Hematopoietic multipotent progenitor cell treated with erythropoietin and hydrocortisone succinate and interleukin-3 and kit ligand, for 17 days (in vitro differentiated cells): ENCODE results near the gene SLC35E4.
"Not testable (repeated sequence)": the region's sequence is repeated elsewhere in the genome, so short reads cannot be mapped to it uniquely, and the experiment has no call there.

Source experiments
- DNase-seq: peaks from one replicate; pipeline ENCODE4 v3.0.0-alpha.2; 2015; ENCODE audit warnings: low spot score

SLC35E4 gene

DNA sequence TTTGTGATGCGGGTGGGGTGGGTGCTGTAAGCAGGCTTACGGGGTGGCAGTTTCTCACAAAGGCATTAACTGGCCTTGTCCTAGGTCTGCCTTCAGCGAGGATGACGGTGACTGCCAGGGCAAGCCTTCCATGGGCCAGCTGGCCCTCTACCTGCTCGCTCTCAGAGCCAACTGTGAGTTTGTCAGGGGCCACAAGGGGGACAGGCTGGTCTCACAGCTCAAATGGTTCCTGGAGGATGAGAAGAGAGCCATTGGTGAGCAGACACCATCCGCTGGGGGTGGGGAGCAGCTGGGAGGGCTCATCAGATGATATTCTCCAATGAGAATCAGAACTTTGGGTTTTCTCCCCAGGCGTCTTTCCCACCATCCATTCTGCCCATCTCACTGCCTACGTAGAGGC, 22.8 kb upstream of the SLC35E4 start:
- DNase-seq: no peak

DNA sequence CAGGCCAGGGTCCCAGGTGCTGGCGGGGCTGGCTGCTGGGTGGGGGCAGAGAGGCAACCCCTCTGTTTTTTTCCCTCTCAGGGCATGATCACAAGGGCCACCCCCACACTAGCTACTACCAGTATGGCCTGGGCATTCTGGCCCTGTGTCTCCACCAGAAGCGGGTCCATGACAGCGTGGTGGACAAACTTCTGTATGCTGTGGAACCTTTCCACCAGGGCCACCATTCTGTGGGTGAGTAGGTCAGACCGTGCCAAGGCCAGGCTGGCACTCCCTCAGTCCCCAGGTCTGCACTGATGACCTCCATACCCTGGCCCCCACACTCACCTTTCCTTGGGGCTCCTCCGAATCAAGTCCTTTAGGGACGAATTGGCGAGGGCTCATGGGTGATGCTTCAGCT, 21.3 kb upstream of the SLC35E4 start:
- no peak for DNase-seq

DNA sequence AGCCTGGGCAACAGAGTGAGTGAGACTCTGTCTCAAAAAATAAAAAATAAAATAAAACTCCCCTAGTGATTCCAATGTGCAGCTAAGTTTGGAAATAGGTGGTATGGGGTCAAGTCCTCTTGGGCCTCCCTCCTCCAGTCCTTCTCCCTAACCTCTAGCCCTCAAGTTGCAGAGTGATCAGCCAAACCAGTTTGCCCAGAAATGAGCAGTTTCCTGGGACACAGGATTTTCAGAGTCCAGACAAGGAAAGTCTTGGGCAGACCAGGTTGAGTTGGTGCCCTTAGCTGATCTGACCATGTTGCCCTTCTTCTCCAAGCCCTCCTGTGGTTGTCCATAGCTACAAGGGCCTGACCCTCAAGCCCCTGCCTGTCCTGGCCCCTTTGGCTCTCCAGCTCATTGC, 20.7 kb upstream of the SLC35E4 start:
- DNase-seq: no peak

DNA sequence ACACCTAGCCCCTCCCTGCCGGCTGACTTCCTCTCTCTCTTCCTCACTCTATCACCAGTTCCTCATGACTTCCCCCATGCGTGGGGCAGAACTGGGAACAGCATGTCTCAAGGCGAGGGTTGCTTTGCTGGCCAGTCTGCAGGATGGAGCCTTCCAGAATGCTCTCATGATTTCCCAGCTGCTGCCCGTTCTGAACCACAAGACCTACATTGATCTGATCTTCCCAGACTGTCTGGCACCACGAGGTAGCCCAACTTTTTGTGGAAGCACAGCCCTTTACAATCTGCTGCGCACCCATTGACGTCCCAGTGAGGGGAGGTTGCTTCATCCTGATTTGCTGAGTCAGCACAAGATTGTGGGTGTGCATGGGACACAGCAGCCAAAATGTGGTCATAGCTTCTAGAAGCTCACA, 20.0 kb upstream of the SLC35E4 start:
- no peak for DNase-seq

DNA sequence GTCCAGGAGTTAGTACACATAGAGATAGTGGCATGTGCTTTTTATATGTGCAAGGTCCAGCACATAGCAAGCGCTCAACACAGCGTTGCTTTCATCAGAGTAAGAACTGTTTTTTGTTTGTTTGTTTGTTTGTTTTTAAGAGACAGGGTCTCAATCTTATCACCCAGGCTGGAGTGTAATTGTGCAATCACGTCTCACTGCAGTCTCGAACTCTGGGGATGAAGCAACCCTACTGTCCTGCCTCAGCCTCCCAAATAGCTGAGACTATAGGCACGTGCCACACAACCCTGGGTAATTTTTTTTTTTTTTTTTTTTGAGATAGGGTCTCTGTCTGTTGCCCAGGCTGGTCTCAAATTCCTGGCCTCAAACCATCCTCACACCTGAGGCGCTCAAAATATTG, 17.8 kb upstream of the SLC35E4 start:
- no peak for DNase-seq

DNA sequence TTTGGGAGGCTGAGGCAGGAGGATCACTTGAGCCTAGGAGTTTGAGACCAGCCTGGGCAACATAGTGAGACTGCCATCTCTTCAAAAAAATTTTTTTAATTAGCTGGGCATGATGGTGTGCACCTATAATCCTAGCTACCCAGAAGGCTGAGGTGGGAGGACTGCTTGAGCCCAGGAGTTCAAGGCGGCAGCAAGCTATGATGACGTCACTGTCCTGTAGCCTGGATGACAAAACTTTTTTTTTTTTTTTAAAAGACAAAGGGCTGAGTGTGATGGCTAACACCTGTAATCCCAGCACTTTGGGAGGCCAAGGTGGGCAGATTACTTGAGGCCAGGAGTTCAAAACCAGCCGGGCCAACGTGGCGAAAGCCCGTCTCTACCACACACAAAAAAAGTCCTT, 15.7 kb upstream of the SLC35E4 start:
- not testable (repeated sequence) for DNase-seq

DNA sequence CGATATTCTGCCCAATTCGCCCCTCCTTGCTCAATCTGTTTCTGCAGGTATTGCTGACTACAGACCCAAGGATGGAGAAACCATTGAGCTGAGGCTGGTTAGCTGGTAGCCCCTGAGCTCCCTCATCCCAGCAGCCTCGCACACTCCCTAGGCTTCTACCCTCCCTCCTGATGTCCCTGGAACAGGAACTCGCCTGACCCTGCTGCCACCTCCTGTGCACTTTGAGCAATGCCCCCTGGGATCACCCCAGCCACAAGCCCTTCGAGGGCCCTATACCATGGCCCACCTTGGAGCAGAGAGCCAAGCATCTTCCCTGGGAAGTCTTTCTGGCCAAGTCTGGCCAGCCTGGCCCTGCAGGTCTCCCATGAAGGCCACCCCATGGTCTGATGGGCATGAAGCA, 9.2 kb upstream of the SLC35E4 start:
- DNase-seq: no peak

DNA sequence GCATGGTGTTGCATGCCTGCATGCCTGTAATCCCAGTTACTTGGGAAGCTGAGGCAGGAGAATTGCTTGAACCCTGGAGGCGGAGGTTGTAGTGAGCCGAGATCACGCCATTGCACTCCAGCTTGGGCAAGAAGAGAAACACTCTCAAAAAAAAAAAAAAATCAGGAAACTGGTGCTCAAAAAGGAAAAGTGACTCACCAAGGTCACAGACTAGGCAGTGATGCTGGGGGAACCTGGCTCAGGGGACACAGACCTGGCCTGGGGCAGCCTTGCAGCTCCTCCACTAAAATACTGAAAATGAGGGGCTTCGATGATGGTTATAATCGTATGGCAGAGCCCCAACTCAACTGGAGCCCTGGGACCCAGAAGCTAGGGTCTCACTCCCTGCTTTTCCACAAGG, 8.1 kb upstream of the SLC35E4 start:
- no peak for DNase-seq

DNA sequence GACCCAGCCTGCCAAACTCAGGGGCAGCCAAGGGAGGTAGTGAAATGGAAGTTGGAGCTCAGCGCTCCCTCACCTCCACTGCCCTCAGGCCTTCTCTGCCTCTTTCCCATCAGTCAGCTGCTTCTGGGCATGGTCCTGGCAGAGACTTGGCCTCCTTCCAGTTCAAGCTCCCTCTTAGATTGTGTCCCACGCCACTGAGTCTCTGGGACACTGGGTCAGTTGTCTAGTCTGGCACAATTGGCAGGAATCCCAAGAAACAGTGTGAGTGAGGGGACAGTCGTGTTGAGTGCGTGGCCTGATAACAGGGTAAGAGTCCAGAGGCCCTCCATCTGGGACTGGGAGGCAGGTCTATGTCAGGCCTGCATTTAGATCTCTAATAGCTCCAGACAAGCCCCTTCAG, 7.1 kb upstream of the SLC35E4 start:
- no peak for DNase-seq

DNA sequence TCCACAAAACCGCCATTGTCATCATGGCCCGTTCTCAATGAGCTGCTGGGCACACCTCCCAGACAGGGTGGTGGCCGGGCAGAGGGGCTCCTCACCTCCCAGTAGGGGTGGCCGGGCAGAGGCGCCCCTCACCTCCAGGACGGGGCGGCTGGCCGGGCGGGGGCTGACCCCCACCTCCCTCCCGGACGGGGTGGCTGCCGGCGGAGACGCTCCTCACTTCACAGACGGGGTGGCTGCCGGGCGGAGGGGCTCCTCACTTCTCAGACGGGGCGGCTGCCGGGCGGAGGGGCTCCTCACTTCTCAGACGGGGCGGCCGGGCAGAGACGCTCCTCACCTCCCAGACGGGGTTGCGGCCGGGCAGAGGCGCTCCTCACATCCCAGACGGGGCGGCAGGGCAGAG, 4.1 kb upstream of the SLC35E4 start:
- not testable (repeated sequence) for DNase-seq

DNA sequence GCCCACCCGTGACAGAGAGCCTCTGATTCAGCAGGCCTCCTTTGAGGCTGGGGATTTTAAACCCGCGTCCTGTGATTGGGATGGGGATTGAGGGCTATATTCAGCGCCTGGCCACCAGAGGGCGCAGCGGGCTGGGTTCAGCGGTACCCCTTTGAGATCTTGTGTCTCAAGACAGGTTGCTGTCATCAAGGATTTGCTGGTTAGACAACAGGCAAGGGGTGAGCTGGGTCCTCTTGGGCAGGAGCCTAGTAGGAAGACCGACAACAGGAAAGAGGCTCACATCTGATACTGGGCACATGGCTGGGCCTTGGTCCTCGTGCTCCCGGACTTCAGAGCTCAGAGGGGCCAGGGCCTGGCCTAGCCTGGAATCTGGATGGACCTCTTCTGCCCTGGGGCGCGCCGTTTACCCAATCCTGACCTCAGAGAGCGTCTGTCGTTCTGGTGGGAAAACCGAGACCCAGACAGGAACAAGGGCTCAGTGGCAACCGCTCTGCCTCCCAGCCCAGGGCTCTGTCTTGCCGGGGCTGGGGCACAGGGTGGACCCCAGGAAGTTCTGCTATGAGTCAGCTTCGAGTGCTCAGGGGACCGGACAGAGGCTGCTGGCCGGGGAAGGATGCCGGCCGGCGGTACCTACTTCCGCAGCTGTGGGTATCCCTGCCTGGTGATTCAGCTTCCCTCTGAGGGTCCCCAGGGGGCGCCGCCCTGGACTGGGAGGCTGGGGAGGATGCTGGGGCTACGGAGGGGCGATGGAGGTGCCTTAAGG, 929 bp upstream of the SLC35E4 start:
- peak; percentile 88 for DNase-seq

DNA sequence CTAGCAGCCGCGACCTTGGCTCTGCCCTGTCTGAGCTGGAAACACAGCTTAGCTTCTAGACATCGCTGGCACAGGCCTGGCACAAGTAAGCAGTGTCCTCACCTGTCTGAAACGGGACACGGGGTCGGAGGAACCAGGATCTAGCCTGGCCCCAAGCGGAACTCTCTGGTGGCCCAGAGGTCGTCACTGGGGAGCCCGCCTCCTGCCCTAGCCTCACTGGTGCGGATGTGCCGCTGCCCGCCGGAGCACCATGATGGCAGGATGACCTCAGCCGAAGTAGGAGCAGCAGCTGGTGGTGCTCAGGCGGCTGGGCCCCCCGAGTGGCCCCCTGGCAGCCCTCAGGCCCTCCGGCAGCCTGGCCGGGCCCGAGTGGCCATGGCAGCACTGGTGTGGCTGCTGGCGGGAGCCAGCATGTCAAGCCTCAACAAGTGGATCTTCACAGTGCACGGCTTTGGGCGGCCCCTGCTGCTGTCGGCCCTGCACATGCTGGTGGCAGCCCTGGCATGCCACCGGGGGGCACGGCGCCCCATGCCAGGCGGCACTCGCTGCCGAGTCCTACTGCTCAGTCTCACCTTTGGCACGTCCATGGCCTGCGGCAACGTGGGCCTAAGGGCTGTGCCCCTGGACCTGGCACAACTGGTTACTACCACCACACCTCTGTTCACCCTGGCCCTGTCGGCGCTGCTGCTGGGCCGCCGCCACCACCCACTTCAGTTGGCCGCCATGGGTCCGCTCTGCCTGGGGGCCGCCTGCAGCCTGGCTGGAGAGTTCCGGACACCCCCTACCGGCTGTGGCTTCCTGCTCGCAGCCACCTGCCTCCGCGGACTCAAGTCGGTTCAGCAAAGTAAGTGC, 871 bp downstream of the SLC35E4 start:
- no peak for DNase-seq

DNA sequence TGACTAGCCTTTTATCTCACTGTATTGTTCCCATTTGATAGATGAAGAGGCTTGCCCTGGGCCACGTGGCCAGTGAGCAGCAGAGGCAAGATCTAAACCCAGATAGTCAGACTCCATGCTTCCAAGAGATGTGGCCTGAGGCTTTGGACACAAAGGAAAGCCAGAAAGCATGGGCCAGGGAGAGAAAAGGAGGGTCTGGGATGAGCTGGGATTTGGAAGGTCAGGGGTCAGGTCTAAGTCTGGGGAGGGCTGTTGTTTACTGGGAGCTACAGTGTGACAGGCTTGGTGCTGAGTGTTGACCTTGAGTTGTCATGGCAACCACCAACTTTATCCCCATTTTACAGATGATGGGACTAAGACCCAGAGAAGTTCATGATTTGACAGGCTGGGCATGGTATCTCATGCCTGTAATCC, 2.1 kb downstream of the SLC35E4 start:
- no peak for DNase-seq

DNA sequence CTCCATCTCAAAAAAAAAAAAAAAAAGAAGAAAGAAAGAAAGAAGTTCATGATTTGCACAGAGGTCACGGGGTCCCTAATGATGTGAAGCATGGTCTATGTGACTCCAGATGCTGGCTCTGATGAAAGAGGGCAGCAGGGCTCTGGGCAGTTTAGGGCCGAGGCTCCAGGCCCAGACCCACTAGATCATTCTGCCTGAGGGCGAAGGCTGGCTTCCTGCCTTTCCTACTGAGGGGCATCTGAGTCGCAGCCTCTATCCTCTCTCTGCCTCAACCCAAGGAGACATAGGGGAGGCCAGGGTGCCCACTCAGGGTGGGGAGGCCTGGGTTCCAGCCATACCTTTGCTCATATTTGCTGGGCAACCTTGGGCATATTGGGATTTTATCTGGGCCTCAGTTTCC, 4.8 kb downstream of the SLC35E4 start:
- no peak for DNase-seq

DNA sequence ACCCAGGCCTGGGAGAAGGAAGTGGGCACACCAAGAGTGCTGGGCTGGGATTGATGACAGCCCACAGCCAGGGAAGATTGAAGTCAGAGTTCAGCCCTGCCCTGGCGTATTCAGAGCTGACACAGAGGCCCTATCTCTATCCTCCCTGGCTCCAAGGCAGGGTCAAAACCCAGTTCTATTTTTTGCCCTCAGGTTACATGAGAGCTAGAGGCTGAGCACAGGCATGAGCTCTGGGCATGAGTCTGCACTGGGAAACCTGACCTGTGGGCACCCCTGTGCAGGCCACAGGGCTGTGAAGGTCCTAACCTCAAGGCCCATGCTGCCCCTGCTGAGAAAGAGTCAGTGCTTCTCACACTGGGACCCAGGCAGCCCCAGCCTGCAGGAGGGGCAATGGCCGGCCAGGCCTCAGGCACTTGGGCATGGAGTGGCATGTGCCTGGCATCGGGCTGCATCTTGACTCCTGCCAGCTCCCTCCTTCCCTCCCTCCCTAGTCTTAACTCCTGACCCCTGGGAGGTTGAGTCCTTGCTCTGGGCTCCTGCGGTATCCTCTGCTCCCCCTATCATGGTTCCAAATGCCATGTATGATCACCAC, 5.4 kb downstream of the SLC35E4 start:
- DNase-seq: no peak

DNA sequence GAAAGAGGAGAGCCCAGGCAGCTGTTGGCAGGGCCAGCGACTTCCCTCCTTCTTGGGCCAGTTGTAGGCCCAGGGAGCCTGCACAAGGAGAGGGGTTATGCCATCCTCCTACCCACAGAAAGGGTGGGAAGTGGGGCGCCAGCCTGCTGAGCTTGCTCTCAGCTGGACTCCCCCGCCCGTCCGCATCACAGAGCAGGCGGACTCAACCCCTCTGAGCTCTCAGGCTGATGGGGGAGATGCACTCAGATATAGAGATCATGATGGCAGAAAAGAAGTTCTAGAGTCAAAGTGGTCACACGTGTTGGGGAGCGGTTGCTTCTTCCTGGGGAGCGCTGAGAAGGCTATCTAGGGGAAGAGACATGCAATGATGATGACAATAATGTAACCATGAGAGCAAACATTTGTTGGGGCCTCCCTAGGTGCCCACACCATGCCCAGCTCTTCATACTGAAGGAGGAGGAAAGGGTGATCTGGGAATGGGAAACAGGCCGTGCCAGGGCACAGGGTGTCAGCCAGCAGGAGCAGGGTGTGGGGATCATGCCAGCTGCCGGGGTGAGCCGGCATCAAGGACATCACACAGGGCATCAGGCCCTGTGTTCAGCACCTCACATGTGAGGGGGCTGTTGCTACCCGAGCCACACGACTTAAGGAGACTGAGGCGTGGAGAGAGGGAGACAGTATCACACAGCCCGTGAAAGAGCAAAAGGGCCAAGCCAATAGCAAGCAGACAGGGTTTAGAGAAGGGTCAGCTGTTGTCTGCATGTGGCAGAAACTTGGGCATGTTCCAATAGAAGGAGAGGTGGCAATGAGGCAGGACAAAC, 7.7 kb downstream of the SLC35E4 start:
- no peak for DNase-seq

DNA sequence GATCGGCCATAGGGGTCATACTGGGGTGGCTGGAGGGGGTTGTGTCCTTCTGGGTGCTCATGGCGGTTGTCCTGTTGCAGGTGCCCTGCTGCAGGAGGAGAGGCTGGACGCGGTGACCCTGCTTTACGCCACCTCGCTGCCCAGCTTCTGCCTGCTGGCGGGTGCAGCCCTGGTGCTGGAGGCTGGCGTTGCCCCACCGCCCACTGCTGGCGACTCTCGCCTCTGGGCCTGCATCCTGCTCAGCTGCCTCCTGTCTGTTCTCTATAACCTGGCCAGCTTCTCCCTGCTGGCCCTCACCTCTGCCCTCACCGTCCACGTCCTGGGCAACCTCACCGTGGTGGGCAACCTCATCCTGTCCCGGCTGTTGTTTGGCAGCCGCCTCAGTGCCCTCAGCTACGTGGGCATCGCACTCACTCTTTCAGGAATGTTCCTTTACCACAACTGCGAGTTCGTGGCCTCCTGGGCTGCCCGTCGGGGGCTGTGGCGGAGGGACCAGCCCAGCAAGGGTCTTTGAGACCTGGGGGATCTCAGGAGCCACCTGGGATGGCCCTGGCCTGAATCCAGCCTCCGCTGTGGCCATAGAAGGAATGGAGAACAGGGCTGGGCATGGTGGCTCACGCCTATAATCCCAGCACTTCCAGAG, 11.1 kb downstream of the SLC35E4 start:
- DNase-seq: no peak

DNA sequence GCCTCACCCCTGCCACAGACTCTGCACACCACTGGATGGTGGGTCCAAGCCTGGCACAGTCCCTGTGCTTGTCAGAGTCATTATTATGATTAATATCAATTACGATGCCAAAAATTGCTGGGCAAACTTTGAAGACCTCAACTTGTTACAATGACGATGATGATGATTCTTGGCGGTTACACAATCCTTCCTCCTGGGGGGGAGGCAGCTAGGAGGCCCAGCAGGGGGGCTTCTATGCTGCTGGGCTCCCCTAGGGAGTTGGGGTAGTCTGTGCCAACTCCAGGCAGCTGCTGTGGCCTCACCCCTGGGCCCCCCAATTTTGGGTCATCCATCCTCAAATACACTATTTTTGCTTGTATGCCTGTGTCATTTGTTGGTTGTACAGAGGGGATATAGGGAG, 12.0 kb downstream of the SLC35E4 start:
- no peak for DNase-seq

DNA sequence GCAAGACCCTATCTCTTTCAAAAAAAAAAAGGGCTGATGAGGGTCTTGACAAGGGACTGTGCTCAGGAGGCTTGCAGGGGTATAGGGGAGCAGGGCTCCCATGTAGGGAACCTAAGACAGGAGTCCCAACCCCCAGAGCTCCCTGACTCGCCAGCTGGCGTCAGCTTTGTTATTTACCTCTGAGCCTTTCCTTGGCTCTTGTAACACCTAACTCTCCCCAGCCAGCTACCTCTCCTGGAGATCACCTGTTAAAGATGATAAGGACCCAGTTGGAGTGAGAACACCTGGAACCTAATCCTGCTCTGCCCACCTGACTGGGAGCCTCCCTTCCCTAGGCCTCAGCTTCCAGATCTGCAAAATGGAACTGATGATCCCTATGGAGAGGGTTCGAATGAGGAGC, 13.2 kb downstream of the SLC35E4 start:
- DNase-seq: no peak

DNA sequence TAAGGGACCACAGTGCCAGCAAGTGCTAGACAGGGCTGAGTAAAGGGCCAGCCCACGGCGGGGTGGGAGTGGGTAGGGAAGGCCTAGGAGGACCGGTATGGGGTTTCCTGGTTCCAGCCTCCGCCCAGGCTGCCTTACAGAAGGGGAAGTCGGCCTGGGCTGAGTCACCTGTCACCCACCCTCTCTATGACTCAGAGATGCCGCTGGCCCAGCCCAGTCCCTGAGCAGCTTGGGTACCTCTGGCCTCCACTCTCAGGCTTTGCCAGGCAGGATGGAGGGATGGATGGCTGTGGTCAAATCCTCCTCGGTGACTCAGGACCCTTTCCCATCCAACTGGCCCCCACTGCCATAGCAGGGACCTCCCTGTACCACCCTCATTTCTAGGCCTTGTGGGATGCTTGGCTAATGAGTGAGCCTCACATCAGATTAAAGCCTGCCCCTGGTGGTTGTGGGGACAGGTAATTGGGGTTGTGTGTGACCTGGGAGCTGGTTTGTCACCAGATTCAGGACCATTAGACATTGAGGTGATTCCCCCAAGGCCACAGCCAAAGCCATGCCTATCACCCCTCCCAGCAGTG, 13.9 kb downstream of the SLC35E4 start:
- DNase-seq: peak; percentile 21

DNA sequence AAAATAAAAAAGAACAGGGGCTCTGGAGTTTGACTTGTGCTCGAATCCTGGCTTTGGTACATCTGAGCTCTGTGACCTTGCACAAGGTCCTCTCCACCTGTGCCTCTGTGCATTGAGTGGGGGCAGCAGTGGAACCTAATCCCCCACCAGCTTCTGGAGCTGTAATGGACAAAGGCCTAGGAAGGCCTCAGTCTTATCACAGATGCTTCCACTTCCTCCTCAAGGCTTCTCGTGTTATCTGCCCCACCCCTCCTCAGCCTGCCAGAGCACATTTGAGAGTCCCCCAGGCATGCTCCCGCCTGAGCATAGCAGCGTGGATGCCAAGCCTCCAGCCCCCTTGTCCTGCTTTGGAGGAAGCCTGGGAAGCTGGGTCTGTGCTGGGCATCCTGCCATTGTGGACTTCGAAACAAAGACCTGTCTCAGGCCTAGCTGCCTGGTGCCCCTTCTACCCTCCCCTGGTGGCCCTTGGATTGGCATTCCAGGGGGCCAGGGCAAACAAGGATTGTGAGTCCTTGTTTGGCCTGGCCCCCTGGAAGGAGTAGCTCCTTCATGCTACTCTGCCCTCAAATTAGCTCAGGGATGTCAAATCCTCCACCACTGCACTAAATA, 15.0 kb downstream of the SLC35E4 start:
- no peak for DNase-seq
